Hepatocyte (in vitro differentiated cells): ENCODE results near the gene RASSF8. TPM values are rescaled to one million over a fixed set of nuclear protein-coding genes. Genes with fewer than 3 reads are reported as not detected.

Source experiments
- DNase-seq: peaks from one replicate; pipeline ENCODE4 v3.0.0-alpha.2; 2016; ENCODE audit warnings: low spot score
- H2AFZ ChIP-seq: fragments of 200-600 bp; sonication (generic); 2 replicates; pipeline ENCODE4 v1.6.0; 2016; ENCODE audit warnings: antibody characterized with exemption, mild to moderate bottlenecking
- H3K27ac ChIP-seq: fragments of 200-600 bp; sonication (generic); 2 replicates; pipeline ENCODE4 v1.5.1; 2016; ENCODE audit warnings: mild to moderate bottlenecking
- H3K27me3 ChIP-seq: fragments of 200-600 bp; sonication (generic); 2 replicates; pipeline ENCODE4 v1.6.1; 2016
- H3K36me3 ChIP-seq: fragments of 200-600 bp; sonication (generic); replicated peaks from 2 replicates; pipeline ENCODE4 v1.5.1; 2016; ENCODE audit warnings: low read depth; ENCODE audit not compliant: insufficient read depth
- H3K4me1 ChIP-seq: fragments of 200-600 bp; sonication (generic); 2 replicates; pipeline ENCODE4 v1.5.1; 2016; ENCODE audit warnings: mild to moderate bottlenecking, moderate library complexity; ENCODE audit not compliant: insufficient read depth
- H3K4me2 ChIP-seq: fragments of 200-600 bp; sonication (generic); 2 replicates; pipeline ENCODE4 v1.6.0; 2016
- H3K4me3 ChIP-seq: fragments of 200-600 bp; sonication (generic); 2 replicates; pipeline ENCODE4 v1.5.1; 2016; ENCODE audit warnings: mild to moderate bottlenecking
- H3K79me2 ChIP-seq: fragments of 200-600 bp; sonication (generic); 2 replicates; pipeline ENCODE4 v1.6.0; 2017; ENCODE audit warnings: mild to moderate bottlenecking
- H3K9me2 ChIP-seq: fragments of 200-600 bp; sonication (generic); replicated peaks from 2 replicates; pipeline ENCODE4 v1.6.0; 2017; ENCODE audit warnings: mild to moderate bottlenecking; ENCODE audit not compliant: insufficient read depth
- H3K9me3 ChIP-seq: fragments of 200-600 bp; sonication (generic); 2 replicates; pipeline ENCODE4 v1.5.1; 2016; ENCODE audit warnings: low read depth, mild to moderate bottlenecking
- H4K20me1 ChIP-seq: fragments of 200-600 bp; sonication (generic); 2 replicates; pipeline ENCODE4 v1.6.0; 2016; ENCODE audit warnings: mild to moderate bottlenecking; ENCODE audit not compliant: insufficient read depth, poor library complexity, severe bottlenecking
- CTCF ChIP-seq: fragments of 200-600 bp; sonication (generic); IDR thresholded peaks from 2 replicates; pipeline ENCODE4 v1.5.1; 2016; ENCODE audit warnings: antibody characterized with exemption, mild to moderate bottlenecking; ENCODE audit not compliant: poor library complexity
- EZH2 ChIP-seq: fragments of 200-600 bp; sonication (generic); IDR thresholded peaks from 2 replicates; pipeline ENCODE4 v1.6.1; 2016; ENCODE audit warnings: antibody characterized with exemption, mild to moderate bottlenecking, borderline replicate concordance
- EZH2phosphoT487 ChIP-seq: fragments of 200-600 bp; sonication (generic); IDR thresholded peaks from one replicate; pipeline ENCODE4 v1.6.1; 2018; ENCODE audit warnings: antibody characterized with exemption, mild to moderate bottlenecking, low read depth, moderate library complexity; ENCODE audit not compliant: unreplicated experiment, severe bottlenecking
- WGBS: methylation state at CpG from one replicate; pipeline ENCODE4 v1.1.6; 2016; ENCODE audit warnings: low lambda C conversion rate; ENCODE audit errors: missing lambda C conversion rate; 5-methylcytosine and 5-hydroxymethylcytosine counted together
- polyA plus RNA-seq: library from polyadenylated mRNA; unstranded; fragments of >200 nt; fragmentation: Nextera tagmentation; extraction: Ambion mirVana; gene quantifications from 2 replicates; pipeline ENCODE4 v1.2.1, GENCODE V29; 2016
- total RNA-seq: library from RNA; depleted of rRNA; stranded (reverse); fragments of >200 nt; gene quantifications from 2 replicates; pipeline ENCODE4 v1.2.3, GENCODE V29; 2014

Gene RASSF8
- total and polyA plus RNA-seq, 2 experiments from 2014 or later = 24.6 to 46.2 TPM

GRCh38 chr12:26101350-26101734 is 142.9 kb downstream of the RASSF8 start:
- no peaks in the 10 kb centered on the region for H3K4me1 ChIP-seq
- WGBS = 28% methylated on average over 3 of the region's 3 CpGs
- H3K4me2 ChIP-seq = peak overlapping the region; percentile 29
- peak overlapping the region; percentile 57 for H3K27ac ChIP-seq
- no peaks in the 10 kb centered on the region for H3K27me3 ChIP-seq
- H3K79me2 ChIP-seq = no peaks in the 10 kb centered on the region
- no peak for TF ChIP-seq EZH2
- TF ChIP-seq EZH2phosphoT487 = no peak
- TF ChIP-seq CTCF = no peak
- DNase-seq = peak; percentile 87
- no peaks in the 10 kb centered on the region for H4K20me1 ChIP-seq
- no peaks in the 10 kb centered on the region for H3K36me3 ChIP-seq
- H3K9me3 ChIP-seq = no peaks in the 10 kb centered on the region
- H2AFZ ChIP-seq = no peak overlapping the region
- H3K9me2 ChIP-seq = no peaks in the 10 kb centered on the region
- no peak overlapping the region for H3K4me3 ChIP-seq

- no peak for DNase-seq
- Histone ChIP-seq H3K4me2 (peak overlapping the region; percentile 29), H3K4me3 (no peak overlapping the region), H3K79me2 (no peaks in the 10 kb centered on the region), H3K36me3 (no peaks in the 10 kb centered on the region), H3K27me3 (no peaks in the 10 kb centered on the region), H4K20me1 (no peaks in the 10 kb centered on the region), H3K9me3 (no peaks in the 10 kb centered on the region), H3K27ac (peak overlapping the region; percentile 33), H3K4me1 (no peaks in the 10 kb centered on the region), H3K9me2 (no peaks in the 10 kb centered on the region), H2AFZ (no peak overlapping the region)
- TF ChIP-seq CTCF (no peak), EZH2phosphoT487 (no peak), EZH2 (no peak)
- WGBS = 44% methylated on average over 4 of the region's 4 CpGs
Measured at GRCh38 chr12:26101763-26102162, 143.3 kb downstream of the RASSF8 start.

- no peak for DNase-seq
- Histone ChIP-seq H3K9me2 (no peaks in the 10 kb centered on the region), H3K27ac (no peak overlapping the region), H3K79me2 (no peaks in the 10 kb centered on the region), H3K4me2 (no peak overlapping the region), H4K20me1 (no peaks in the 10 kb centered on the region), H3K9me3 (no peaks in the 10 kb centered on the region), H2AFZ (no peak overlapping the region), H3K36me3 (no peaks in the 10 kb centered on the region), H3K27me3 (no peaks in the 10 kb centered on the region), H3K4me1 (no peaks in the 10 kb centered on the region), H3K4me3 (no peak overlapping the region)
- WGBS = 79% methylated on average over 5 of the region's 5 CpGs
- TF ChIP-seq EZH2phosphoT487 = no peak
- TF ChIP-seq EZH2 = no peak
- no peak for TF ChIP-seq CTCF
Measured at GRCh38 chr12:26102953-26103352, 144.5 kb downstream of the RASSF8 start.

GRCh38 chr12:26106347-26106746 is 147.9 kb downstream of the RASSF8 start:
- no peak overlapping the region for H3K27ac ChIP-seq
- no peak overlapping the region for H3K4me3 ChIP-seq
- no peaks in the 10 kb centered on the region for H3K36me3 ChIP-seq
- no peaks in the 10 kb centered on the region for H4K20me1 ChIP-seq
- H2AFZ ChIP-seq = no peak overlapping the region
- H3K79me2 ChIP-seq = no peaks in the 10 kb centered on the region
- H3K9me2 ChIP-seq = no peaks in the 10 kb centered on the region
- H3K4me2 ChIP-seq = no peak overlapping the region
- no peaks in the 10 kb centered on the region for H3K9me3 ChIP-seq
- TF ChIP-seq CTCF (no peak), EZH2 (no peak), EZH2phosphoT487 (no peak)
- no peak for DNase-seq
- H3K27me3 ChIP-seq = no peaks in the 10 kb centered on the region
- 73% methylated on average over 4 of the region's 4 CpGs for WGBS
- H3K4me1 ChIP-seq = no peaks in the 10 kb centered on the region
